GM19240 (cell line): ENCODE measurements around the gene OR5A1.

ENCODE experiments used
- DNase-seq: peaks from one replicate; pipeline ENCODE4 v3.0.0; 2011; ENCODE audit warnings: low spot score; ENCODE audit not compliant: insufficient read length

The OR5A1 gene

GRCh38 chr11:59475176-59475575 is 38.9 kb downstream of the OR5A1 start:
- no peak for DNase-seq

GRCh38 chr11:59479906-59480305 is 43.6 kb downstream of the OR5A1 start:
- DNase-seq = no peak

GRCh38 chr11:59480359-59480758 is 44.1 kb downstream of the OR5A1 start:
- no peak for DNase-seq
